H1 (cell line): Measurements from ENCODE around the gene BCL3.

ENCODE experiments used
- NRF1 ChIP-seq: IDR thresholded peaks from 2 replicates; pipeline ENCODE4 v1.6.1; 2011; ENCODE audit warnings: mild to moderate bottlenecking, low read depth, low read length, improper control_type of control experiment
- POLR2A ChIP-seq, 2 experiments: IDR thresholded peaks; 1 replicate in 1 of 2; 2 replicates in 1 of 2; pipeline ENCODE4 v1.6.1; 2011; ENCODE audit warnings: low read depth in 2 of 2, low read length in 2 of 2, mild to moderate bottlenecking in 2 of 2; ENCODE audit errors: control extremely low read depth in 1 of 2

DNA sequence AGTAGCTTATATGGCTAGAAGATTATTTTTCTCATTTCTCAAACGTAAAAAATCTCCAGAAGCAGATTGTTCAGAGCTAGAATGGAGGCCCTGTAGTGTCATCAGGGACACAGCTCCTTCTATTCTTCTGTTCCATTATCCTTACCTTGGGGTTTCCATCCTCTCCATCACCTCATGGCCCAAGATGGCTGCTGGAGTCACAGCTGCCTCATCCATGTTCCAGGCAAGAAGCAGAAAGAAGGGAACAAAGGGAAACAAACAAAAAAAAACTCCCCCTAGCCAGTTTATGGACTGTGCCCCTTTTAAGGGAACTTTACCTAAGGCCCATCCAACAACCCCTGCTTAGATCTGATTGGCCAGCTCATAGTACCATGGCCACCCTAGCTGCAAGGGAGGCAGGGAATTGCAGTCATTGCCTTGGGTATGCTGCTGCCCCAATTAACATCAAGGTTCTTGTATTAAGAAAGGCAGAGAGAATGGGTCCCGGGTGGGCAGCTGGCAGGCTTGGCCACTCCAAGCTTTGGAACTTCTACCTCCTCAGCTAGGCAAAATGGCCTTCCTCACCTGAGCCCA is 33.8 kb upstream of the BCL3 start:
- no peak for TF ChIP-seq POLR2A (IDR thresholded peaks at IDR 0.05; ENCODE audit: control extremely low read depth in 1 of 2, low read depth in 2 of 2, low read length in 2 of 2)
- no peak for TF ChIP-seq NRF1
